ENCODE measurements around the gene UBE2J1. TPM values are rescaled to one million over a fixed set of nuclear protein-coding genes. Genes with fewer than 3 reads are reported as not detected.

UBE2J1 gene
- polyA plus RNA-seq, 1 donor from 2014 or later = 47.2 TPM

DNA sequence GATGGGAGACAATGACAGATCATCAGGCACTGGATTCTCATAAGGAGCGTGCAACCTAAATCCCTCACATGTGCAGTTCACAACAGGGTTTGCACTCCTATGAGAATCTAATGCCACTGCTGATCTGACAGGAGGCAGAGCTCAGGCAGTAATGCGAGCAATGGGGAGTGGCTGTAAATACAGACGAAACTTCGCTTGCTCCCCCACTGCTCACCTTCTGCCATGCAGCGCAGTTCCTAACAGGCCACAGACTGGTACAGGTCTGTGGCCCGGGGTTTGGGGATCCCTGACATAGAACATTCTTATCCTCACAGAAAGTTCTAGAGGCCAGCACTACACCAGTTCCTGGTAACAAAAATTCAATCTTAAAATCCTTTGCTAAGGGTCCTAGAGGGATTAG is 36.3 kb upstream of the UBE2J1 start:
- no peaks in the 10 kb centered on the region for H3K9me3 ChIP-seq (ENCODE audit: low read length)
- H2AFZ ChIP-seq (ENCODE audit: low read depth, low read length) = no peak overlapping the region
- H3K4me2 ChIP-seq (ENCODE audit: low read length) = no peak overlapping the region
- TF ChIP-seq, protein P1, sequence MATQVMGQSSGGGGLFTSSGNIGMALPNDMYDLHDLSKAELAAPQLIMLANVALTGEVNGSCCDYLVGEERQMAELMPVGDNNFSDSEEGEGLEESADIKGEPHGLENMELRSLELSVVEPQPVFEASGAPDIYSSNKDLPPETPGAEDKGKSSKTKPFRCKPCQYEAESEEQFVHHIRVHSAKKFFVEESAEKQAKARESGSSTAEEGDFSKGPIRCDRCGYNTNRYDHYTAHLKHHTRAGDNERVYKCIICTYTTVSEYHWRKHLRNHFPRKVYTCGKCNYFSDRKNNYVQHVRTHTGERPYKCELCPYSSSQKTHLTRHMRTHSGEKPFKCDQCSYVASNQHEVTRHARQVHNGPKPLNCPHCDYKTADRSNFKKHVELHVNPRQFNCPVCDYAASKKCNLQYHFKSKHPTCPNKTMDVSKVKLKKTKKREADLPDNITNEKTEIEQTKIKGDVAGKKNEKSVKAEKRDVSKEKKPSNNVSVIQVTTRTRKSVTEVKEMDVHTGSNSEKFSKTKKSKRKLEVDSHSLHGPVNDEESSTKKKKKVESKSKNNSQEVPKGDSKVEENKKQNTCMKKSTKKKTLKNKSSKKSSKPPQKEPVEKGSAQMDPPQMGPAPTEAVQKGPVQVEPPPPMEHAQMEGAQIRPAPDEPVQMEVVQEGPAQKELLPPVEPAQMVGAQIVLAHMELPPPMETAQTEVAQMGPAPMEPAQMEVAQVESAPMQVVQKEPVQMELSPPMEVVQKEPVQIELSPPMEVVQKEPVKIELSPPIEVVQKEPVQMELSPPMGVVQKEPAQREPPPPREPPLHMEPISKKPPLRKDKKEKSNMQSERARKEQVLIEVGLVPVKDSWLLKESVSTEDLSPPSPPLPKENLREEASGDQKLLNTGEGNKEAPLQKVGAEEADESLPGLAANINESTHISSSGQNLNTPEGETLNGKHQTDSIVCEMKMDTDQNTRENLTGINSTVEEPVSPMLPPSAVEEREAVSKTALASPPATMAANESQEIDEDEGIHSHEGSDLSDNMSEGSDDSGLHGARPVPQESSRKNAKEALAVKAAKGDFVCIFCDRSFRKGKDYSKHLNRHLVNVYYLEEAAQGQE (IDR thresholded peaks at IDR 0.05; ENCODE audit: borderline replicate concordance) = no peak
- H3K4me3 ChIP-seq (ENCODE audit: low read length) = no peak overlapping the region
- no peak overlapping the region for H3K27ac ChIP-seq (ENCODE audit: low read length)
- H3K9me2 ChIP-seq (ENCODE audit: insufficient read depth, low read length) = no peaks in the 10 kb centered on the region
- no peaks in the 10 kb centered on the region for H4K20me1 ChIP-seq (ENCODE audit: insufficient read depth)
- H3K9ac ChIP-seq (ENCODE audit: low read length) = no peak overlapping the region
- H3F3A ChIP-seq (ENCODE audit: insufficient read depth, low read length, poor library complexity, severe bottlenecking) = no peaks in the 10 kb centered on the region
- H3K36me3 ChIP-seq (ENCODE audit: insufficient read depth, low read length) = peaks cover 8% of the 10 kb centered on the region
- H3K79me2 ChIP-seq (replicated peaks; ENCODE audit: insufficient read depth, low read length) = peaks cover 3% of the 10 kb centered on the region
- H3K27me3 ChIP-seq (ENCODE audit: insufficient read depth, low read depth, low read length) = no peaks in the 10 kb centered on the region

DNA sequence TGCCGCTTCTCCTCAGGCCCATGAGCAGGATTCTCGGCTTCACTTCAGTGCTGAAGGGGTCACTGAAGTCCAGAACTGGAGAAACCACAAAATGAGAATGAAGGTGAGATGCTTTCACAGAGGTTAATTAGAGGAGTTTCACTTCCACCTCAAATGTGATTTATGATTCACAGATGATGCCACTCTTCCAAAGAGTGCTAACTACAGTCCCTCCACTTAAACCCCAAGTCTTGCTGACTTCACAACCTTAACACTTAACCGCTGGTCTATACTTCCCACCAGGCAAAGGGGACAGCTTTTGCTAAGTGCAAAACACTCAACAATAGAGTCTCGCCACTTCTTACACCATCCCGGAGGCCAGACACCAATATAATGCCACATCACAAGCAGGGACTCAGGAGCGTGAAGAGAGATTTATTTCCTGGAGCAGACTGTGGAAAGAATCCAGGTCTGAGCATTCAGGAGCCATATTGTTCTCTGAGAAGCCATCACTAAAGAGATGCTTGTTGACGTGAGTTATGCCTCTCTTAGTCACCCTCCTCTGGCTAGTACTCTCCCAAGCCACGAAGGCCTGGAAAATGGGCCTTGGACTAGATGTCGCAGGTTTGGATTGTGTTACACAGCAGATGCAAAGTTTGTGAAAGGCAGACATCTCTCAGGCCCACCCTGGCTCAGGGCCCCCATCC is 35.1 kb upstream of the UBE2J1 start:
- H3K4me2 ChIP-seq (ENCODE audit: low read length) = no peak overlapping the region
- TF ChIP-seq POLR2AphosphoS5 (IDR thresholded peaks at IDR 0.05) (no peak), TAF1 (IDR thresholded peaks at IDR 0.05; ENCODE audit: low read depth) (no peak), RAD21 (conservative IDR thresholded peaks at IDR 0.05) (no peak), SMC3 (conservative IDR thresholded peaks at IDR 0.05; ENCODE audit: poor library complexity) (no peak), EZH2 (IDR thresholded peaks at IDR 0.05; ENCODE audit: borderline replicate concordance, insufficient read depth, low read length, poor library complexity, severe bottlenecking) (no peak), EP300 (conservative IDR thresholded peaks at IDR 0.05; ENCODE audit: poor library complexity, severe bottlenecking) (no peak), MXI1 (conservative IDR thresholded peaks at IDR 0.05; ENCODE audit: poor library complexity, severe bottlenecking) (no peak)
- TF ChIP-seq, protein P1 (IDR thresholded peaks at IDR 0.05; ENCODE audit: borderline replicate concordance) = no peak
- TF ChIP-seq, protein P2, sequence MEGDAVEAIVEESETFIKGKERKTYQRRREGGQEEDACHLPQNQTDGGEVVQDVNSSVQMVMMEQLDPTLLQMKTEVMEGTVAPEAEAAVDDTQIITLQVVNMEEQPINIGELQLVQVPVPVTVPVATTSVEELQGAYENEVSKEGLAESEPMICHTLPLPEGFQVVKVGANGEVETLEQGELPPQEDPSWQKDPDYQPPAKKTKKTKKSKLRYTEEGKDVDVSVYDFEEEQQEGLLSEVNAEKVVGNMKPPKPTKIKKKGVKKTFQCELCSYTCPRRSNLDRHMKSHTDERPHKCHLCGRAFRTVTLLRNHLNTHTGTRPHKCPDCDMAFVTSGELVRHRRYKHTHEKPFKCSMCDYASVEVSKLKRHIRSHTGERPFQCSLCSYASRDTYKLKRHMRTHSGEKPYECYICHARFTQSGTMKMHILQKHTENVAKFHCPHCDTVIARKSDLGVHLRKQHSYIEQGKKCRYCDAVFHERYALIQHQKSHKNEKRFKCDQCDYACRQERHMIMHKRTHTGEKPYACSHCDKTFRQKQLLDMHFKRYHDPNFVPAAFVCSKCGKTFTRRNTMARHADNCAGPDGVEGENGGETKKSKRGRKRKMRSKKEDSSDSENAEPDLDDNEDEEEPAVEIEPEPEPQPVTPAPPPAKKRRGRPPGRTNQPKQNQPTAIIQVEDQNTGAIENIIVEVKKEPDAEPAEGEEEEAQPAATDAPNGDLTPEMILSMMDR (IDR thresholded peaks at IDR 0.05; ENCODE audit: poor library complexity, severe bottlenecking) = no peak
- H3K9me3 ChIP-seq (ENCODE audit: low read length) = no peaks in the 10 kb centered on the region
- no peaks in the 10 kb centered on the region for H3K9me2 ChIP-seq (ENCODE audit: insufficient read depth, low read length)
- no peak overlapping the region for H3K9ac ChIP-seq (ENCODE audit: low read length)
- no peak overlapping the region for H3K4me3 ChIP-seq (ENCODE audit: low read length)
- no peaks in the 10 kb centered on the region for H3F3A ChIP-seq (ENCODE audit: insufficient read depth, low read length, poor library complexity, severe bottlenecking)
- peaks cover 3% of the 10 kb centered on the region for H3K79me2 ChIP-seq (replicated peaks; ENCODE audit: insufficient read depth, low read length)
- H4K20me1 ChIP-seq (ENCODE audit: insufficient read depth) = no peaks in the 10 kb centered on the region
- H3K27me3 ChIP-seq (ENCODE audit: insufficient read depth, low read depth, low read length) = no peaks in the 10 kb centered on the region
- H2AFZ ChIP-seq (ENCODE audit: low read depth, low read length) = no peak overlapping the region
- H3K36me3 ChIP-seq (ENCODE audit: insufficient read depth, low read length) = peaks cover 8% of the 10 kb centered on the region
- H3K27ac ChIP-seq (ENCODE audit: low read length) = no peak overlapping the region
